Fibroblast of lung (primary cell): ENCODE data around the gene COBL. TPM values are rescaled to one million over a fixed set of nuclear protein-coding genes. Genes with fewer than 3 reads are reported as not detected.

Experiments
- DNase-seq, 2 donors: peaks; one replicate each; pipeline versions ENCODE4 v3.0.0 to v3.0.0-alpha.2; 2010; ENCODE audit warnings: low read depth in 2 of 2
- H2AFZ ChIP-seq: 2 replicates; pipeline ENCODE4 v1.5.1; 2012; ENCODE audit warnings: low read length, control low read depth, inconsistent platforms
- H3K27ac ChIP-seq: 2 replicates; pipeline ENCODE4 v1.5.1; 2011; ENCODE audit warnings: low read length, control low read depth; ENCODE audit not compliant: insufficient read depth
- H3K27me3 ChIP-seq: 2 replicates; pipeline ENCODE4 v1.5.1; 2011; ENCODE audit warnings: mild to moderate bottlenecking, low read length; ENCODE audit not compliant: control insufficient read depth, insufficient read depth
- H3K36me3 ChIP-seq: 2 replicates; pipeline ENCODE4 v1.5.1; 2011; ENCODE audit warnings: low read length; ENCODE audit not compliant: control insufficient read depth, insufficient read depth
- H3K4me1 ChIP-seq: 2 replicates; pipeline ENCODE4 v1.5.1; 2011; ENCODE audit warnings: low read length; ENCODE audit not compliant: control insufficient read depth, insufficient read depth; ENCODE audit errors: extremely low read depth
- H3K4me2 ChIP-seq: 2 replicates; pipeline ENCODE4 v1.5.1; 2011; ENCODE audit warnings: low read length, control low read depth; ENCODE audit not compliant: insufficient read depth; ENCODE audit errors: extremely low read depth
- H3K4me3 ChIP-seq, 4 experiments: fragments of 200-600 bp in 1 of 4; sonication (generic) in 1 of 4; replicated peaks in 1 of 4; 2 replicates each; pipeline ENCODE4 v1.5.1; 2011 to 2016; ENCODE audit warnings: low read length in 4 of 4, low read depth in 3 of 4, mild to moderate bottlenecking in 3 of 4, control low read depth in 2 of 4, inconsistent platforms in 1 of 4, mixed read lengths in 1 of 4; ENCODE audit not compliant: insufficient read depth in 1 of 4; ENCODE audit errors: control extremely low read depth in 1 of 4
- H3K79me2 ChIP-seq: 2 replicates; pipeline ENCODE4 v1.5.1; 2012; ENCODE audit warnings: mild to moderate bottlenecking, low read length, inconsistent platforms; ENCODE audit not compliant: control insufficient read depth, insufficient read depth
- H3K9ac ChIP-seq: 2 replicates; pipeline ENCODE4 v1.5.1; 2011; ENCODE audit warnings: mild to moderate bottlenecking, low read length, control low read depth; ENCODE audit not compliant: insufficient read depth
- H3K9me3 ChIP-seq: 2 replicates; pipeline ENCODE4 v1.5.1; 2012; ENCODE audit warnings: low read depth, low read length; ENCODE audit not compliant: control insufficient read depth, insufficient read depth
- H4K20me1 ChIP-seq: 2 replicates; pipeline ENCODE4 v1.5.1; 2011; ENCODE audit warnings: low read length; ENCODE audit not compliant: control insufficient read depth, insufficient read depth; ENCODE audit errors: extremely low read depth
- CTCF ChIP-seq, 2 donors: IDR thresholded peaks in 1 of 2; conservative IDR thresholded peaks in 1 of 2; 1 replicate in 1 of 2; 2 replicates in 1 of 2; pipeline ENCODE4 v1.5.1; 2011 to 2012; ENCODE audit warnings: low read length in 2 of 2, control low read depth in 1 of 2, inconsistent platforms in 1 of 2, low read depth in 1 of 2, mild to moderate bottlenecking in 1 of 2
- EZH2 ChIP-seq: IDR thresholded peaks from 2 replicates; pipeline ENCODE4 v1.5.1; 2012; ENCODE audit warnings: low read length, control low read depth, mild to moderate bottlenecking; ENCODE audit errors: missing control alignments
- polyA plus RNA-seq, 2 donors: library from polyadenylated mRNA; depleted of rRNA in 1 of 2; stranded (reverse) in 1 of 2; unstranded in 1 of 2; fragments of >200 nt; gene quantifications; 2 replicates each; pipeline ENCODE4 v1.2.1, GENCODE V29; 2011 to 2012; ENCODE audit warnings: missing spikeins in 1 of 2
- total RNA-seq: library from RNA; depleted of rRNA; stranded (reverse); fragments of >200 nt; gene quantifications from 2 replicates; pipeline ENCODE4 v1.2.1, GENCODE V29; 2014

COBL gene
- total and polyA plus RNA-seq, 2 donors (not counting 1 experiment from before 2014, with no cell fraction given), result 0.10 to 0.33 TPM

GRCh38 chr7:51029131-51029530 is 287.5 kb downstream of the COBL start:
- DNase-seq, result no peak

GRCh38 chr7:51027935-51028830 is 288.4 kb downstream of the COBL start:
- Histone ChIP-seq H3K36me3 (no peaks in the 10 kb centered on the region), H3K9me3 (no peaks in the 10 kb centered on the region), H3K4me2 (no peak overlapping the region), H3K27me3 (no peaks in the 10 kb centered on the region), H3K79me2 (no peaks in the 10 kb centered on the region), H3K4me3 (no peak overlapping the region), H3K4me1 (peaks cover 13% of the 10 kb centered on the region), H3K9ac (no peak overlapping the region), H2AFZ (no peak overlapping the region), H4K20me1 (no peaks in the 10 kb centered on the region), H3K27ac (no peak overlapping the region)
- no peak for TF ChIP-seq CTCF (conservative IDR thresholded peaks at IDR 0.05 in 1 of 2, IDR thresholded peaks at IDR 0.05 in 1 of 2; ENCODE audit: low read depth in 1 of 2, low read length in 2 of 2)
- no peak for TF ChIP-seq EZH2
- DNase-seq, result peak in 1 of 2 donors; percentile 63

More at GRCh38 chr7:51029131-51029530, 287.5 kb downstream of the COBL start:
- H3K79me2 ChIP-seq, result no peaks in the 10 kb centered on the region
- H3K27me3 ChIP-seq, result no peaks in the 10 kb centered on the region
- H3K9ac ChIP-seq, result no peak overlapping the region
- H3K36me3 ChIP-seq, result no peaks in the 10 kb centered on the region
- H3K4me2 ChIP-seq, result no peak overlapping the region
- H4K20me1 ChIP-seq, result no peaks in the 10 kb centered on the region
- no peak for TF ChIP-seq CTCF (conservative IDR thresholded peaks at IDR 0.05 in 1 of 2, IDR thresholded peaks at IDR 0.05 in 1 of 2; ENCODE audit: low read depth in 1 of 2, low read length in 2 of 2)
- no peak for TF ChIP-seq EZH2
- peaks cover 21% of the 10 kb centered on the region for H3K4me1 ChIP-seq
- H2AFZ ChIP-seq, result no peak overlapping the region
- H3K9me3 ChIP-seq, result no peaks in the 10 kb centered on the region
- peak overlapping the region; percentile 0 for H3K27ac ChIP-seq
- no peak overlapping the region for H3K4me3 ChIP-seq

GRCh38 chr7:51027106-51027934 is 289.3 kb downstream of the COBL start:
- DNase-seq, result no peak
- H3K79me2 ChIP-seq, result no peaks in the 10 kb centered on the region
- H4K20me1 ChIP-seq, result no peaks in the 10 kb centered on the region
- H3K27me3 ChIP-seq, result no peaks in the 10 kb centered on the region
- no peak overlapping the region for H3K4me2 ChIP-seq
- H2AFZ ChIP-seq, result no peak overlapping the region
- H3K9ac ChIP-seq, result no peak overlapping the region
- peaks cover 13% of the 10 kb centered on the region for H3K4me1 ChIP-seq
- no peak for TF ChIP-seq EZH2
- no peak for TF ChIP-seq CTCF (conservative IDR thresholded peaks at IDR 0.05 in 1 of 2, IDR thresholded peaks at IDR 0.05 in 1 of 2; ENCODE audit: low read depth in 1 of 2, low read length in 2 of 2)
- no peak overlapping the region for H3K4me3 ChIP-seq
- no peaks in the 10 kb centered on the region for H3K9me3 ChIP-seq
- no peaks in the 10 kb centered on the region for H3K36me3 ChIP-seq
- no peak overlapping the region for H3K27ac ChIP-seq
